ENCODE results near the gene FAM107B.

FAM107B gene

GRCh38 chr10:14667781-14668180 is 106.9 kb downstream of the FAM107B start (continued):
- no peak for TF ChIP-seq CREB5 (CRISPR knock-in tag; IDR thresholded peaks at IDR 0.05; ENCODE audit: low read depth)
- TF ChIP-seq PPARA (CRISPR knock-in tag; IDR thresholded peaks at IDR 0.05; ENCODE audit: borderline replicate concordance), result no peak
- no peak for TF ChIP-seq ISL1 (CRISPR knock-in tag; IDR thresholded peaks at IDR 0.05)
- TF ChIP-seq TSHZ2 (CRISPR knock-in tag; IDR thresholded peaks at IDR 0.05), result no peak

DNA sequence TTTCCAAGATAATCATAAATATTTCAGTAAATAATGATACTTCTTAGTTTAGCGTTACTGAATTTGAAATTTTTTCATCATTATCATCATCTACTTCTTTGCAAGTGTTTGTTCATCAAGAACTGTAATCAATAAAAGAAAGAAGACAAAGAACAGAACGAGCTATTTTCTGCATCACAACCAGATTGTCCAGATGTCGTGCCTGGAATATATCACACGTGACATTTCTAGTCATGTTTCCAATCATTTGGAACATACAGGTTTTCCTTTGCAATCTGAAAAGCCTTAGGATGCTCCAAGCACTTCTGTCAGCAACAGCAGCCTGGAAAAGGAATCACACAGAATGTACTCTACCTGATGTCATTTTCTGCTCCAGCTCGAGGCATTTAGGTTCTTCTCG is 107.4 kb downstream of the FAM107B start:
- TF ChIP-seq GLIS3 (CRISPR knock-in tag; IDR thresholded peaks at IDR 0.05) (peak; percentile 36; the same call in 1 of the 2 replicates), ISL1 (CRISPR knock-in tag; IDR thresholded peaks at IDR 0.05) (peak; percentile 45), ZNF70 (CRISPR knock-in tag; IDR thresholded peaks at IDR 0.05) (no peak), RARB (CRISPR knock-in tag; IDR thresholded peaks at IDR 0.05) (no peak), ZFP30 (CRISPR knock-in tag; IDR thresholded peaks at IDR 0.05) (no peak), PPARA (CRISPR knock-in tag; IDR thresholded peaks at IDR 0.05; ENCODE audit: borderline replicate concordance) (no peak), ZNF8 (CRISPR knock-in tag; IDR thresholded peaks at IDR 0.05) (no peak), TOX (CRISPR knock-in tag; IDR thresholded peaks at IDR 0.05; ENCODE audit: borderline replicate concordance) (no peak), OSR1 (CRISPR knock-in tag; IDR thresholded peaks at IDR 0.05) (no peak), POU6F1 (CRISPR knock-in tag; IDR thresholded peaks at IDR 0.05; ENCODE audit: borderline replicate concordance, low read depth) (no peak), ARNTL (CRISPR knock-in tag; IDR thresholded peaks at IDR 0.05; ENCODE audit: borderline replicate concordance, low read depth) (no peak), TCF4 (CRISPR knock-in tag; IDR thresholded peaks at IDR 0.05; ENCODE audit: borderline replicate concordance) (peak; percentile 99), CREB5 (CRISPR knock-in tag; IDR thresholded peaks at IDR 0.05; ENCODE audit: low read depth) (no peak), TSHZ2 (CRISPR knock-in tag; IDR thresholded peaks at IDR 0.05) (peak; percentile 95), BACH2 (CRISPR knock-in tag; IDR thresholded peaks at IDR 0.05; ENCODE audit: borderline replicate concordance) (no peak), ZC3H10 (CRISPR knock-in tag; IDR thresholded peaks at IDR 0.05) (no peak), ZNF565 (CRISPR knock-in tag; conservative IDR thresholded peaks at IDR 0.05; ENCODE audit: low read depth) (no peak), ESRRG (CRISPR knock-in tag; IDR thresholded peaks at IDR 0.05) (0 out of 2 replicates have a peak, but pooled peaks have one; percentile 12)
- TF ChIP-seq, protein P1, sequence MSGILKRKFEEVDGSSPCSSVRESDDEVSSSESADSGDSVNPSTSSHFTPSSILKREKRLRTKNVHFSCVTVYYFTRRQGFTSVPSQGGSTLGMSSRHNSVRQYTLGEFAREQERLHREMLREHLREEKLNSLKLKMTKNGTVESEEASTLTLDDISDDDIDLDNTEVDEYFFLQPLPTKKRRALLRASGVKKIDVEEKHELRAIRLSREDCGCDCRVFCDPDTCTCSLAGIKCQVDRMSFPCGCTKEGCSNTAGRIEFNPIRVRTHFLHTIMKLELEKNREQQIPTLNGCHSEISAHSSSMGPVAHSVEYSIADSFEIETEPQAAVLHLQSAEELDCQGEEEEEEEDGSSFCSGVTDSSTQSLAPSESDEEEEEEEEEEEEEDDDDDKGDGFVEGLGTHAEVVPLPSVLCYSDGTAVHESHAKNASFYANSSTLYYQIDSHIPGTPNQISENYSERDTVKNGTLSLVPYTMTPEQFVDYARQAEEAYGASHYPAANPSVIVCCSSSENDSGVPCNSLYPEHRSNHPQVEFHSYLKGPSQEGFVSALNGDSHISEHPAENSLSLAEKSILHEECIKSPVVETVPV (CRISPR knock-in tag; IDR thresholded peaks at IDR 0.05), result 0 out of 2 replicates have a peak, but pooled peaks have one; percentile 22
- ATAC-seq, result no peak

Measured in SK-N-SH treated with all-trans-retinoic acid at 6 μM for 48 hours (cell line).